GM18505 (cell line): Measurements from ENCODE around the gene MORF4L2.
"Not testable (repeated sequence)": the region's sequence is repeated elsewhere in the genome, so short reads cannot be mapped to it uniquely, and the experiment has no call there.

Source experiments
- ATAC-seq: cut with Tn5 transposase; IDR thresholded peaks from one replicate; pipeline ENCODE4 v1.9.1; 2021; ENCODE audit not compliant: unreplicated experiment
- POLR2A ChIP-seq: IDR thresholded peaks from 4 replicates; pipeline ENCODE4 v1.6.1; 2011; ENCODE audit warnings: borderline replicate concordance; ENCODE audit not compliant: insufficient read depth, insufficient read length; ENCODE audit errors: extremely low read depth

The MORF4L2 gene

GRCh38 chrX:103666202-103667107 lies 20.0 kb downstream of the MORF4L2 start:
- no peak for ATAC-seq
- no peak for TF ChIP-seq POLR2A

GRCh38 chrX:103663981-103664762 lies 22.3 kb downstream of the MORF4L2 start:
- no peak for ATAC-seq
- no peak for TF ChIP-seq POLR2A

GRCh38 chrX:103659460-103659859 lies 27.0 kb downstream of the MORF4L2 start:
- ATAC-seq: not testable (repeated sequence)

GRCh38 chrX:103658681-103659433 lies 27.6 kb downstream of the MORF4L2 start:
- no peak for ATAC-seq
- TF ChIP-seq POLR2A: no peak

GRCh38 chrX:103657066-103657465 lies 29.4 kb downstream of the MORF4L2 start:
- ATAC-seq: not testable (repeated sequence)

GRCh38 chrX:103656617-103657016 lies 29.9 kb downstream of the MORF4L2 start:
- no peak for TF ChIP-seq POLR2A
- no peak for ATAC-seq

GRCh38 chrX:103655230-103656000 lies 31.1 kb downstream of the MORF4L2 start:
- ATAC-seq: not testable (repeated sequence)

- ATAC-seq: no peak
- no peak for TF ChIP-seq POLR2A
Observed at GRCh38 chrX:103651151-103651773, 35.2 kb downstream of the MORF4L2 start.

GRCh38 chrX:103647630-103648029 lies 38.9 kb downstream of the MORF4L2 start:
- no peak for TF ChIP-seq POLR2A
- no peak for ATAC-seq

GRCh38 chrX:103644125-103644524 lies 42.4 kb downstream of the MORF4L2 start:
- TF ChIP-seq POLR2A: no peak
- ATAC-seq: no peak

DNA sequence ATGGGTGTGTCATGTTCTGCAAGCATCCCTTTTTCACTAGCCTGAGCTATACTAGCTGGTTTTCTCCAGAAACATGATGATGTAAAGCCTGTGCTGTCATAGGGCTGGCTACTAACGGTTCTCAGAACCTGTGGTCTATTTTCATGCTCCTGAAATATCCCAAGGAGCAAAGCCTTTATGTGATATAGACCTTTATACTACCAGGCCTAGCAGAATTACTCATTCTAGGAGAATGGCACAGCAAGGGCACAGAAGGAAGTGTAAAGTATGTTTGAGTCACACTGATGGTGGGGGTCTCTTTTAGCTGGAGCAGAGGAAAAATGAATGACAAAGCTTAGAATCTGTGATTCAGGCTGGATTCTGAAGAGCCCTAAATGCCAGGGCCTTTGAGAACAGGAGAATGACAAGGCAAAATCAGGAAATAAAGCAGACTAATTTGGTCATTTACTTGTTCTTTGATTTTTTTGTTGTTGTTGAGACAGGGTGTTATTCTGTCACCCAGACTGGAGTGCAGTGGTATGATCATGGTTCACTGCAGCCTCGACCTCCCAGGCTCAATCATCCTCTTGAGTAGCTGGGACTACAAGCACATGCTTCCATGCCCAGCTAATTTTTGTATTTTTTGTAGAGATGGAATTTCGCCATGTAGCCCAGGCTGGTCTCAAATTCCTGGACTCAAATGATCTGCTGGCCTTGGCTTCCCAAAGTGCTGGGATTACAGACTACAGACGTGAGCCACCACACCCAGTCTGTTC lies 45.9 kb downstream of the MORF4L2 start:
- no peak for TF ChIP-seq POLR2A
- no peak for ATAC-seq

DNA sequence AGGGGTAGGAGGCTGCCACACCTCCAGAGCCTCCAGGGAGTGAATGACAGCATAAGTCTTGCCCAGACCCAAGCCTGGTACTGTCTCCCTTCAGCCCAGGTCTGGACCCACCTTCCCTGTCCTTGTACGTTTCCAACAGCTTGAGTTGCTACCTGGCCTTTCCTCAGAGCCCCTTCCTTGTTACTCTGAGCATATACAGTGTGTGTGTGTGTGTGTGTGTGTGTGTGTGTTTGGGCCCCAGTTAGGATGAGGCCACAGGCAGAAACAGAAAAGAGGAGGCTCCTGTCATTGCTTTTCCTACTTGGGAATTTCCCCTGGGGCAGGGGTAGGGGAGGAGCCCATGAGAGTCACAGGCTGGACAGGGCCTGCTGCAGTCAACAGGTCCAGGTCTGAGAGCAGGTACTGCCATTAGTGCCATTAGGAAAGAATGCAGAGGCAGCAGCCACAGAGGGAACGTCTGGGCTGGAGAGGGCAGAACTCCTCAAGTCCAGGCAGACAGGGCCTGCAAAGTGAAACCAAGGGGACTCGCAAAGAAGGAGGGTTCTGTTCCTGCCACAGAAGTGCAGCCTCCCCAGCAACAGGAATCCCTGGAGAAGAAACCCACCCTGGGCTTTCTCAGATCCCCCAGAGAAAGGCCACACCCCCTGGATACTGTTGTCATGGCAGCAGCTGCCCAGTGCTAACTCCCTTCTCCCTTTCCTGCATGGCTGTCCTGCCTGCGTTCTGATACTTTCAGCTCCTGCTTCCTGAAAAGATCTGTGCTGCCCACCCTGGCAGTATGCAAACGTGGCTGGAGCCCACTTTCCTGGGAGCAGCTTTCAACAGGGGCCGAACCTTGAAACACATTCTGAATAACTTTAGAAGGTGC lies 47.8 kb downstream of the MORF4L2 start:
- ATAC-seq: not testable (repeated sequence)
